CD4-positive, alpha-beta T cell treated with Interleukin-10 for 1 hour (primary cell): ENCODE results near the gene RALGDS.
"Not testable (repeated sequence)": the region's sequence is repeated elsewhere in the genome, so short reads cannot be mapped to it uniquely, and the experiment has no call there.

Source experiments
- DNase-seq: peaks from one replicate; pipeline ENCODE4 v3.0.0-alpha.2; 2020

RALGDS gene

GRCh38 chr9:133104718-133105460 lies 16.2 kb downstream of the RALGDS start:
- no peak for DNase-seq

- DNase-seq: no peak
Measured at GRCh38 chr9:133103987-133104505, 17.0 kb downstream of the RALGDS start.

GRCh38 chr9:133103183-133103986 lies 17.7 kb downstream of the RALGDS start:
- DNase-seq: peak; percentile 61

GRCh38 chr9:133102190-133103021 lies 18.6 kb downstream of the RALGDS start:
- DNase-seq: no peak

GRCh38 chr9:133101356-133102189 lies 19.5 kb downstream of the RALGDS start:
- DNase-seq: no peak

- DNase-seq: no peak
Measured at GRCh38 chr9:133100506-133101355, 20.3 kb downstream of the RALGDS start.

GRCh38 chr9:133099726-133100505 lies 21.1 kb downstream of the RALGDS start:
- no peak for DNase-seq

GRCh38 chr9:133098871-133099270 lies 22.2 kb downstream of the RALGDS start:
- no peak for DNase-seq

- DNase-seq: no peak
Measured at GRCh38 chr9:133098104-133098754, 22.8 kb downstream of the RALGDS start.

- no peak for DNase-seq
Measured at GRCh38 chr9:133094842-133095393, 26.1 kb downstream of the RALGDS start.

GRCh38 chr9:133094351-133094750 lies 26.7 kb downstream of the RALGDS start:
- not testable (repeated sequence) for DNase-seq

GRCh38 chr9:133090752-133091385 lies 30.2 kb downstream of the RALGDS start:
- no peak for DNase-seq

GRCh38 chr9:133090187-133090586 lies 30.9 kb downstream of the RALGDS start:
- no peak for DNase-seq

- DNase-seq: no peak
Measured at GRCh38 chr9:133089271-133089671, 31.8 kb downstream of the RALGDS start.

- no peak for DNase-seq
Measured at GRCh38 chr9:133088756-133089155, 32.3 kb downstream of the RALGDS start.

GRCh38 chr9:133088146-133088750 lies 32.8 kb downstream of the RALGDS start:
- no peak for DNase-seq

- no peak for DNase-seq
Measured at GRCh38 chr9:133087429-133088145, 33.5 kb downstream of the RALGDS start.

- no peak for DNase-seq
Measured at GRCh38 chr9:133086894-133087293, 34.1 kb downstream of the RALGDS start.
